ENCODE results near the gene TEN1.

DNA sequence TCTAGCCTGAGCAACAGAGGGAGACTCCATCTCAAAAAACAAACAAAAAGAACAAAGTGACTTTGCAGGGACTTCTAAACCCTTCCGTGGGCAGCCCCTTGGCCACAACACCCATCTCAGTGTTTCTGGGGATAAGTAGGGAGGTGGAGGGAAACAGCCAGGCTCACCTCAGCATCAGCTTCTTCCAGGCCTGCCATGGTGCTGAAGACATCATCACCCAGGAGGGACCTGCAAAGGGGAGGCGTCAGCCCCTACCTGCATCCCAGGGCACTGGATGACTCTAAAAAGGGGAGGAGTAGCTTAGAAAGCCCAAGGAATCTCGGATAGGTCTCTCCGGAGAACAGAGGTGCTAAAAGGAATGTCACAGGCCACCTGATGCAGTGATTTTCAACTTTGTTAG lies 48.0 kb upstream of the TEN1 start:
- TF ChIP-seq, protein P1, sequence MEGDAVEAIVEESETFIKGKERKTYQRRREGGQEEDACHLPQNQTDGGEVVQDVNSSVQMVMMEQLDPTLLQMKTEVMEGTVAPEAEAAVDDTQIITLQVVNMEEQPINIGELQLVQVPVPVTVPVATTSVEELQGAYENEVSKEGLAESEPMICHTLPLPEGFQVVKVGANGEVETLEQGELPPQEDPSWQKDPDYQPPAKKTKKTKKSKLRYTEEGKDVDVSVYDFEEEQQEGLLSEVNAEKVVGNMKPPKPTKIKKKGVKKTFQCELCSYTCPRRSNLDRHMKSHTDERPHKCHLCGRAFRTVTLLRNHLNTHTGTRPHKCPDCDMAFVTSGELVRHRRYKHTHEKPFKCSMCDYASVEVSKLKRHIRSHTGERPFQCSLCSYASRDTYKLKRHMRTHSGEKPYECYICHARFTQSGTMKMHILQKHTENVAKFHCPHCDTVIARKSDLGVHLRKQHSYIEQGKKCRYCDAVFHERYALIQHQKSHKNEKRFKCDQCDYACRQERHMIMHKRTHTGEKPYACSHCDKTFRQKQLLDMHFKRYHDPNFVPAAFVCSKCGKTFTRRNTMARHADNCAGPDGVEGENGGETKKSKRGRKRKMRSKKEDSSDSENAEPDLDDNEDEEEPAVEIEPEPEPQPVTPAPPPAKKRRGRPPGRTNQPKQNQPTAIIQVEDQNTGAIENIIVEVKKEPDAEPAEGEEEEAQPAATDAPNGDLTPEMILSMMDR (IDR thresholded peaks at IDR 0.05; ENCODE audit: low read depth, low read length, missing input control): no peak
- TF ChIP-seq SP1 (IDR thresholded peaks at IDR 0.05): no peak
- no peak for TF ChIP-seq YY1 (IDR thresholded peaks at IDR 0.05)
- TF ChIP-seq, protein P2, sequence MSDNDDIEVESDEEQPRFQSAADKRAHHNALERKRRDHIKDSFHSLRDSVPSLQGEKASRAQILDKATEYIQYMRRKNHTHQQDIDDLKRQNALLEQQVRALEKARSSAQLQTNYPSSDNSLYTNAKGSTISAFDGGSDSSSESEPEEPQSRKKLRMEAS (IDR thresholded peaks at IDR 0.05): no peak
- no peak for TF ChIP-seq HNF4G (IDR thresholded peaks at IDR 0.05)
- no peak for TF ChIP-seq EGR1 (IDR thresholded peaks at IDR 0.05; ENCODE audit: low read depth in 2 of 2)
- TF ChIP-seq, protein P3, sequence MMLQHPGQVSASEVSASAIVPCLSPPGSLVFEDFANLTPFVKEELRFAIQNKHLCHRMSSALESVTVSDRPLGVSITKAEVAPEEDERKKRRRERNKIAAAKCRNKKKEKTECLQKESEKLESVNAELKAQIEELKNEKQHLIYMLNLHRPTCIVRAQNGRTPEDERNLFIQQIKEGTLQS (IDR thresholded peaks at IDR 0.05): no peak
- no peak for TF ChIP-seq RAD21 (IDR thresholded peaks at IDR 0.05)
- no peak for TF ChIP-seq TAF1 (conservative IDR thresholded peaks at IDR 0.05)
- TF ChIP-seq, protein P4, sequence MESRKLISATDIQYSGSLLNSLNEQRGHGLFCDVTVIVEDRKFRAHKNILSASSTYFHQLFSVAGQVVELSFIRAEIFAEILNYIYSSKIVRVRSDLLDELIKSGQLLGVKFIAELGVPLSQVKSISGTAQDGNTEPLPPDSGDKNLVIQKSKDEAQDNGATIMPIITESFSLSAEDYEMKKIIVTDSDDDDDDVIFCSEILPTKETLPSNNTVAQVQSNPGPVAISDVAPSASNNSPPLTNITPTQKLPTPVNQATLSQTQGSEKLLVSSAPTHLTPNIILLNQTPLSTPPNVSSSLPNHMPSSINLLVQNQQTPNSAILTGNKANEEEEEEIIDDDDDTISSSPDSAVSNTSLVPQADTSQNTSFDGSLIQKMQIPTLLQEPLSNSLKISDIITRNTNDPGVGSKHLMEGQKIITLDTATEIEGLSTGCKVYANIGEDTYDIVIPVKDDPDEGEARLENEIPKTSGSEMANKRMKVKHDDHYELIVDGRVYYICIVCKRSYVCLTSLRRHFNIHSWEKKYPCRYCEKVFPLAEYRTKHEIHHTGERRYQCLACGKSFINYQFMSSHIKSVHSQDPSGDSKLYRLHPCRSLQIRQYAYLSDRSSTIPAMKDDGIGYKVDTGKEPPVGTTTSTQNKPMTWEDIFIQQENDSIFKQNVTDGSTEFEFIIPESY (IDR thresholded peaks at IDR 0.05): no peak
- TF ChIP-seq, protein P5, sequence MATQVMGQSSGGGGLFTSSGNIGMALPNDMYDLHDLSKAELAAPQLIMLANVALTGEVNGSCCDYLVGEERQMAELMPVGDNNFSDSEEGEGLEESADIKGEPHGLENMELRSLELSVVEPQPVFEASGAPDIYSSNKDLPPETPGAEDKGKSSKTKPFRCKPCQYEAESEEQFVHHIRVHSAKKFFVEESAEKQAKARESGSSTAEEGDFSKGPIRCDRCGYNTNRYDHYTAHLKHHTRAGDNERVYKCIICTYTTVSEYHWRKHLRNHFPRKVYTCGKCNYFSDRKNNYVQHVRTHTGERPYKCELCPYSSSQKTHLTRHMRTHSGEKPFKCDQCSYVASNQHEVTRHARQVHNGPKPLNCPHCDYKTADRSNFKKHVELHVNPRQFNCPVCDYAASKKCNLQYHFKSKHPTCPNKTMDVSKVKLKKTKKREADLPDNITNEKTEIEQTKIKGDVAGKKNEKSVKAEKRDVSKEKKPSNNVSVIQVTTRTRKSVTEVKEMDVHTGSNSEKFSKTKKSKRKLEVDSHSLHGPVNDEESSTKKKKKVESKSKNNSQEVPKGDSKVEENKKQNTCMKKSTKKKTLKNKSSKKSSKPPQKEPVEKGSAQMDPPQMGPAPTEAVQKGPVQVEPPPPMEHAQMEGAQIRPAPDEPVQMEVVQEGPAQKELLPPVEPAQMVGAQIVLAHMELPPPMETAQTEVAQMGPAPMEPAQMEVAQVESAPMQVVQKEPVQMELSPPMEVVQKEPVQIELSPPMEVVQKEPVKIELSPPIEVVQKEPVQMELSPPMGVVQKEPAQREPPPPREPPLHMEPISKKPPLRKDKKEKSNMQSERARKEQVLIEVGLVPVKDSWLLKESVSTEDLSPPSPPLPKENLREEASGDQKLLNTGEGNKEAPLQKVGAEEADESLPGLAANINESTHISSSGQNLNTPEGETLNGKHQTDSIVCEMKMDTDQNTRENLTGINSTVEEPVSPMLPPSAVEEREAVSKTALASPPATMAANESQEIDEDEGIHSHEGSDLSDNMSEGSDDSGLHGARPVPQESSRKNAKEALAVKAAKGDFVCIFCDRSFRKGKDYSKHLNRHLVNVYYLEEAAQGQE (IDR thresholded peaks at IDR 0.05): no peak
- no peak for TF ChIP-seq JUND (IDR thresholded peaks at IDR 0.05)
- TF ChIP-seq GABPA (IDR thresholded peaks at IDR 0.05 in 1 of 2, conservative IDR thresholded peaks at IDR 0.05 in 1 of 2): no peak

Data from liver (tissue), 3 donors.